Sciatic nerve (tissue), 2 donors: Measurements from ENCODE around the gene EIF4E3. TPM values are rescaled to one million over a fixed set of nuclear protein-coding genes. Genes with fewer than 3 reads are reported as not detected.

Experiments used
- ATAC-seq: fragments of 200-7000 bp; cut with Tn5 transposase; one replicate; pipeline ENCODE4 v1.9.1; 2020; ENCODE audit warnings: mild to moderate bottlenecking, moderate library complexity
- DNase-seq: peaks from one replicate; pipeline ENCODE4 v3.0.0-alpha.2; 2020; ENCODE audit warnings: low spot score
- intact Hi-C: fragments of 100-400 bp; cut with DNase I; formaldehyde crosslinking; loops from one replicate; pipeline ENCODE4 v1.14.2; 2022
- total RNA-seq: library from RNA; stranded (reverse); fragmentation: NEBNext Ultra II Directional; extraction: Animal tissue kit (Norgen Biotek cat#: 25700); gene quantifications from one replicate; pipeline ENCODE4 v1.2.1, GENCODE V29; 2021
- donor health status: DM: no; HTN: no; CAD: no.
- donor health status: DM: no; HTN: no; CAD: no.

The EIF4E3 gene
- total RNA-seq, 1 donor from 2014 or later, result 36.4 TPM

DNA sequence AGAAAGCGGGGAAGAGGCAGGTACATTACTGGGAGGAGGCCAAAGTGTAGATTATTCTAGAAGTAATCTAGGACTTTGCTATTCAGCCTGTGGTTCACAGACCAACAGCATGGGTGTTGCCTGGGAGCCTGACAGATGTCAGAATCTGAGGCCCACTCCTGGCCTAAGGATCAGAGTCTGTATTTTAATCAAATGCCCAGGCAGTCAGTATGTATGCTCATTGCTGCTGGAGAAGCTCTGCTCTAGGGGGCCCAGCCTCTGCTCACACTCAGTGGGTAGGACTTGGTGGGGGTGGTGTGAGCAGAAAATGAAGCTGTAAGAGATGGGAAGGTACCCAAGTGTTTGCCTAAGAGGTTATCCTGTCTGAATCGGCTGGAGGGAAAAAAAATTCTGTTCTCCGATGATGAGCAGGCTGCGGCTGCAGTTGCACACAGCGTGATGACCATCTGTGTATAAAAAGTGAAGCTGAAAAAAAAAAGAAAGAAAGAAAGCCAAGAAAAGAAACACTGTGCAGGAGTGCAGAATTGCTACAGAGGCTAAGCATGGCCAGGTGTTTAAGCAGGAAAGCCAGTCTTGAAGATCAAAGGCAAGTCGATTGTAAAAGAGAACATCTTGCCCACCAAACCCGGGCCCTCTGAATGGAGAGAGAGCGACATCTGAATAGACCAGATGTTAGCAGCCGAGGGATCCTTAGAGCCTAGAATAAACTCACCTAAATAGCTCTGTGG, 65.2 kb downstream of the EIF4E3 start:
- intact Hi-C loops, result no loop called here
- DNase-seq, result no peak
- peak; percentile 61 for ATAC-seq

DNA sequence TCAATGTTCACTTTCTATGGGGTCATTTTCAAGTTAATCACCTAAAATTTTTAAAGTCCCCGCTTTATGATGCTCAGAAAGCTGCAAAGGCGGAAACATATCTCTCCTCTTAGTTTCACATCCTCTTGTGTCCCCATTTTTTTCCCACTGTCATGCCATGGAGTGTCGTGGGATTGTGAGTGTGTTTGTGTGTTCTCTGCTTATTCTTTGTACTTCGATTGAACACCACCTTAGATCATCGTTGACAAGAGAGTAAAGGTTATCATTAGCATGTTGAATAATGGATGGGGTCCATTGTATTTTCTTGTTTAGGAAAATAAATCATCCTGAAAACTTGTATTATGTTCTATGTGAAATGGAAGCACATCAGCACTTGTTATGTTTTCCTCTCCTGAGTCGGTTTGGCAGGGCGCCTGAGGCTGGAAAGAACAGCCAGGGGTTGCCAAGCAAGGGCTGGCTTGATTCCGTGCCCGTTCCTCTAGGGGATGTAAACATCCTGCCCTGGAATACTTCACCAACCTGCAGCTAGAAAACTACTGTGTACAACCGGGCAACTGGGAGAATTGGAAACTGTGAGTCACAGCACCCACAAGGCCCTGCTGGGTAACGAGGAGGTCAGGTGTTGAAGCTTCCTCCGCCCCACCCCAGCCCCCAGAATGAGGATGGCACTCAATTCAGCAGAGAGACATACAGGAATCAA, 67.2 kb downstream of the EIF4E3 start:
- ATAC-seq (peak; percentile 76), DNase-seq (peak; percentile 75)
- intact Hi-C loops, result no loop called here

GRCh38 chr3:71655061-71655460, 70.1 kb downstream of the EIF4E3 start:
- ATAC-seq (no peak), DNase-seq (no peak)
- intact Hi-C loops, result no loop called here

DNA sequence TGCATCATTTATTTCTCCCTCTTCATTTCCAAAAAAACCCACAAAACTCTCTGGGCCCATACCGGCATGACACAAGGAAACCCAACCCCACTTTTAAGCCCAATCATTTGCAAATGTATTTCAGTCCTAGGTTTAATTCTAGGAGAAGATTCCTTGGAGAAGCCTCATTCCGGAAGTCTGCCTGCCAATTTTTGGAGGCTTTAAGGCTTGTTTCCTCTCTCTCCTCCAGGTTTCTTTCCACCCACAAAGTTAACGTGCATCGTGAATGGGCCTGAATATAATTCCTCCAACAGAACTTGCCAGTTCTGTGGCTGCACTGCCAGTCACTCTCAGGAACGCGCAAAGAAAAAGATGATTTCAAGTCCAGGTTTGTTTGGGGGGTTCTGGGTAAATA, 71.8 kb downstream of the EIF4E3 start:
- ATAC-seq (no peak), DNase-seq (no peak)

DNA sequence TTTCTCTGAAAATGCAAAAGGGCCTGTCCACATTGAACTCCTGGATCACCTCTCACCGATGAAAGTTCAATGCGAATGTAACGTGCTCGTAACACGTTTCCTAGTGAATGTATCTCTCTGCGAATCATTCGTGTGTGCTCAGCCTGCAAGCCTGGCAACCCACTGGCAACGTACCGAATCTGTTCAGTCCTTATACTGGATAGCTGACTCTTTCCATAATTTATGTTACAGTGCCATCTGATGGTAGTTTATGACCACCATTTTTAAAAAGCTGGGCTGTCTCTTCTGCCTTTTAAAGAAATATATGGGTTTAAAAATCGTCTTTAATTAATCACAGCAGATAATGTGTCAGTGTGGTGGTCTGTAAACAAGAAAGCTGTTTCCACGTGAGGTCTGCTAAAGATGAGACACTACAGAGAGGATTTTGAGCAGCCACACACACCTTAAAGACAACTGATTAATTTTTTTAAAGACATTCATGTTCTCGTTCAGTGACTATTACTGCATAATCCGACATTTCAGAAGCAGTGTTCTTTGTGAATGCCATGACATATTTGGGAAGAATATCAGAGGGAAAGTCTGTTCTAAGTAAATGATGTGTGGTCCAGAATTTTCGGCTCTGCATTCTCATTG, 72.3 kb downstream of the EIF4E3 start:
- ATAC-seq, result peak; percentile 87
- intact Hi-C loops, result no loop called here
- no peak for DNase-seq

More for the DNA sequence above, 71.8 kb downstream of the EIF4E3 start:
- intact Hi-C loops, result no loop called here

GRCh38 chr3:71651625-71652024, 73.6 kb downstream of the EIF4E3 start:
- intact Hi-C loops, result no loop called here
- no peak for DNase-seq
- no peak for ATAC-seq

- intact Hi-C loops, result no loop called here
- DNase-seq (no peak), ATAC-seq (no peak)
Measured at GRCh38 chr3:71650372-71650771, 74.8 kb downstream of the EIF4E3 start.

DNA sequence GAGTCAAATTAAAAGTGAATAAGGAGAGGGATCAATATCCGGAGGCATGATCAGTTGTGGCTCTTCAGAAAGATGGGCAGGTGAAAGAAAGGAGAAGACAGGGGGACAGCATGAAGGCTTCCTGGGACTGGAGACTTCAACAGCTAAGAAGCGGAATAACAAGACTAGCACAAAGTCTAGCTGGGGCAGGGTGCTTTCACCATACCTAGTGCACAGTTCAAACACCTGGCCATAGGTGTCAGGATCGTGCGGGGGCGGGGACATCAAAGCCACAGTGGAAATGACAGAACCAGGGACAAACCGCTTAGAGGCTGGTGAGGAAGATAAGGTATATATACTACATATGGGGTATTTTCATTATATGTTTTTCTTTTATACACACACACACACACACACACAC, 75.4 kb downstream of the EIF4E3 start:
- intact Hi-C loops, result no loop called here
- ATAC-seq (no peak), DNase-seq (no peak)

DNA sequence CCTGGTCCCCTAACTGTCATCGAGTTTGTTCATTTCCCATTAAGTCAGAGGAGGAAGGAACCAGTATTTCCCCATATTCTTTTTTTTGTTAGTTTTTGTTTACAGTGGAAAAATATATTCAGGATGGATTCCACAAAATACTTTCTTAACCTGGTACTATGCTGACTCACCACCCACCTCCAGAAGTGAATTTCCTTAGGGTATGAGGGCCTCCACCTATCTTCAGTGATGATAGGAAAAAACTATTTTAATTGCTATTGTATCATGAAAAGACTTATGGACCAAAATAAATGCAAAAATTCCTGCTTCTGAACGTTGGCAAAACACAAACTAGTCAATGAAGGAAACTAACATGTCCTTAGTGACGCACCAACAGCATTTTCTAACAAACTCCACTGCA, 77.5 kb downstream of the EIF4E3 start:
- ATAC-seq (no peak), DNase-seq (no peak)
- intact Hi-C loops, result no loop called here

DNA sequence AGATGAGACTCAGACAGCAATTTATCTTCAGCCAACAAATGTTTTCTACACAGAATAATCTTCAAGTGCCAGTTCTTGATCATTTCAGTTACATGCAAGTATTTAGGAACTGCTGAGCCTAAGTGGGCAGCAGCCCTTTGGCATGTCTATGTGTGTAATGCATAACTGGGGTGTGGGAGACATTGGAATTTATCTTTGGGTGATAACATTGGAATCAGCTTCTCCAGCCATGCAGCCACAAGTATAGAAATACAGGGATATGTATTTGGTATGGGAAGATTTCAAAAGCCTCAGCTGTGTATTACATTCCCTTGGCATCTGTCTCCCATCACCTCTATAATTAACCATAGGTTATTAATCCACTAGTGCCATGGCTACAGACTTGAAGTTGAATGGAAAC, 78.2 kb downstream of the EIF4E3 start:
- intact Hi-C loops, result no loop called here
- ATAC-seq (no peak), DNase-seq (no peak)

DNA sequence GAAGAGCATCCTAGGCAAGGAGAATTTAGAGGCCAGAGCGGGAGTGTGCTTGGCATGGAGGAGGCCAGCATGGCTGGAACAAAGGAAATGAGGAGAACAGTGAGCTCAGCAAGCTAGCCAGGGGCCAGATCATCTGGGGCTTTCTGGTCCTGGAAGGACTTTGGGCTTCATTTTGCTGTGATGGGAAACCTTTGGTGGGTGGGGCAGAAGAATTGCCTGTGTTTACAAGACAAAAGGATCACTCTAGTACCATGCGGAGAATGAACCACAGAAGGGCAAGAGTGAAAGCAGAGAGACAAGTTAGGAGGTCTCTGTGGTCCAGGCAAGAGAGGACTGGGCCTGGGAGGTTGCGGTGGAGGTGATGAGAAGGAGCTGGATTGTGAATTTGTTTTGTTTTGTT, 80.1 kb downstream of the EIF4E3 start:
- ATAC-seq, result no peak
- intact Hi-C loops, result no loop called here
- DNase-seq, result no peak

DNA sequence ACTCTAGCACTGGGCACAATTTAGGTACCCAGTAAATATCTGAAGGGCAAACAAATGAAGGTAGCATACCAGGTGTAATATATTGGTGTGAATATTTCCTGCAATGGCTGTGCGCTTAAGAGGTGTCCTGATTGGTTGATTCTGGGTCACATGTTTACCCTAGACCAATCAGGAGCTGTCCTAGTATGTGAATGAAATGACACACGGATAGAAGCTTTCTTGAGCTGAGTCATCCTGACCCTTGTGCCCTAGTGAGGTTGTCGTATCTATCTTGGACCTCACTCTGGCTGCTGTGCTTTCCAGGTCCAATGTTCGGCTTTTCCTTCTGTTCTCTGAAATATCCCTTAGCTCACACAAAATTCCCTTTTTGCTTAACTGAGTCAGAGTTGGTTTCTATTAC, 83.5 kb downstream of the EIF4E3 start:
- intact Hi-C loops, result no loop called here

DNA sequence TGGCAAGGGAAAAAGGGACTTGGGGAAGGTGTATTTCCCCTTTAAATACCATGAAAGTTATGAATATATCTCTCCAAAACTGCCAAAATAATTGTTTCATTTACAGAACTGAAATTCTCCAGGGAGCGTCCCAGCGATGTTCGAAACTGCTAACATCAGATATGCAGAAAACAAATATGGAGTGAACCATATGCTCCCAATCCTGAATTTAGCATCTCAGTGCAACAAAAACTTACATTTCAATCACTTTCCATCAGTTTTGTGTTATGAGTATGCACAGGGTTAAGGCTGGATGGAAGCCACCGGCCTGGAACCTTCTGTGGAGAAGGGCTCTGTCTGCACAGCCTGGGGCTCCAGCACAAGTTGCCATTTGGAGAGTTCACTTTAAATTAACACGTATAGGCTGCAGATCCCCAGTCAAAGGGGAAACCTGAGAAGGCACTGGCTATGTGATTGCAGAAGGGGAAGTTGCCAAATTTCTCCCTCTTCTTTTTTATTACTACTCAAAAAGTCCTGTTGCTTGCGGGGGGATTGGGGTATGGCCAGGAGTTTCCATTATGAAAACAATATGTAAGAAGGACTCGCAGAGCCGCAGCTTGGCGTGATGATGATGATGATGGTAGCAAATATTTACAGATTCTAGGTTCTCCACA, 84.7 kb downstream of the EIF4E3 start:
- no peak for DNase-seq
- no peak for ATAC-seq
- intact Hi-C loops, result no loop called here

More for the DNA sequence above, 83.5 kb downstream of the EIF4E3 start:
- DNase-seq, result no peak
- no peak for ATAC-seq

GRCh38 chr3:71636482-71636881, 88.7 kb downstream of the EIF4E3 start:
- DNase-seq (no peak), ATAC-seq (no peak)
- intact Hi-C loops, result no loop called here

- no peak for ATAC-seq
- intact Hi-C loops, result no loop called here
- no peak for DNase-seq
Measured at GRCh38 chr3:71636001-71636400, 89.2 kb downstream of the EIF4E3 start.

GRCh38 chr3:71634671-71635070, 90.5 kb downstream of the EIF4E3 start:
- ATAC-seq (no peak), DNase-seq (no peak)
- intact Hi-C loops, result no loop called here

DNA sequence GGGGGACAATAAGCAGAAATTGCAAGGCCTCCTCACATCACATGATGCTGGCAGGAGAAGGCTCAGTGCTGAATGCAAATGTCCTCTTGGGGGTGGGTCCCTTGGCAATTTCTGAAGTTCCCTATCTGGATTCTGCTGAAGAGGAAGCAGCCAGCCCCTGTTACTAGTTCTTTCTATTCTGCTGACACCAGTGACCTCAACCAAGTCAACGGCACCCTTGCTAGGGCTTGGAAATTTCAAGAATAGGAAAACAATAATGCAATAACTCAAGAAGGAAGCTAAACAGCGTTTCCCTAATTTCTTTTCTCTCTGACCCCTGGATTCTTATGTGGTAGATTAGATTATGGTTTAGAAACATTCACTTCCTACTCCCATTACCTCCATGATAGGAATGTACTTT, 95.5 kb downstream of the EIF4E3 start:
- no peak for DNase-seq
- intact Hi-C loops, result no loop called here
- peak; percentile 77 for ATAC-seq

- DNase-seq (no peak), ATAC-seq (peak; percentile 73)
- intact Hi-C loops, result no loop called here
Measured at GRCh38 chr3:71629289-71629688, 95.9 kb downstream of the EIF4E3 start.

GRCh38 chr3:71628522-71628921, 96.7 kb downstream of the EIF4E3 start:
- intact Hi-C loops, result no loop called here
- no peak for ATAC-seq

GRCh38 chr3:71625676-71626075, 99.5 kb downstream of the EIF4E3 start:
- intact Hi-C loops, result no loop called here
- DNase-seq, result no peak
- ATAC-seq, result no peak

More at GRCh38 chr3:71628522-71628921, 96.7 kb downstream of the EIF4E3 start:
- no peak for DNase-seq
